Astrocyte of the hippocampus (primary cell): ENCODE results near the gene PTCH2.
"Not testable (repeated sequence)": the region's sequence is repeated elsewhere in the genome, so short reads cannot be mapped to it uniquely, and the experiment has no call there.

Experiments used
- DNase-seq: peaks from one replicate; pipeline ENCODE4 v3.0.0; 2011; ENCODE audit warnings: low read depth, low spot score

The PTCH2 gene

DNA sequence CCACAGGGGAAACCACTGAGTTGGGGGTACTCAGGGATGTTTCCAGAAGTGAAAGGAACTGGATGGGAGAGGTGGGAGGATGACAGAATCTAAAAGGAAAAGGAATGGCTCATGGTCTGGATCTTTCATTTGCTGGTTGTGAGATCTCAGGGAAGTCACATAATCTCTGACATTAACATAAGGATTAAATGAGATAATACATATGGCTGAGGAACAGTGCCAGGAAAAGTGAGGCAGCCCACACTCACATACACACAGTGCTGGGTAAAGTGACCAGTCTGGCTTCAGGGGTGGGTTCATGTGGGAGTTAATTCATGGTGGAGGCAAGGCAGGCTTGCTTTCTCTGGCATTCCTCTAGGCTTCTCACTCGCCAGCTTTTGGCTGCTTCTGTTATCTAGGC, 3.9 kb upstream of the PTCH2 start:
- DNase-seq: no peak

DNA sequence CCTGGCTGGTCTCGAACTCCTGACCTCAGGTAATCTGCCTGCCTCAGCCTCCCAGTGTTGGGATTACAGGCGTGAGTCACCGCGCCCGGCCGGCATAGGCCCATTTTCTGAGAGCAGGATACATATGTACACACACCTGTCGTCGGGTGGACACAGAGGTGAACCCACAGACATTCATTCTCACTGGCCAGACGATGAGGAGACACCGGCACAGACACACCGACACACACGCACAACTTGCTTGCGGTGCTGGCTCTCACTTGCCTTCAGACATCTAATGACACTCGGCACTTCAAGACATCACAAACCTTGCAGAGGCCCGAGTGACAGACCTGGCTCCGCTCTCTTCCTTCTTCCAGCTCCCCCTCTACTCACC, 579 bp downstream of the PTCH2 start:
- DNase-seq: peak; percentile 28

- no peak for DNase-seq
Measured at GRCh38 chr1:44839576-44839975, 3.5 kb downstream of the PTCH2 start.

GRCh38 chr1:44838294-44838693, 4.8 kb downstream of the PTCH2 start:
- DNase-seq: not testable (repeated sequence)

GRCh38 chr1:44835738-44836675, 7.0 kb downstream of the PTCH2 start:
- DNase-seq: peak; percentile 90

- DNase-seq: no peak
Measured at GRCh38 chr1:44834328-44834727, 8.7 kb downstream of the PTCH2 start.

DNA sequence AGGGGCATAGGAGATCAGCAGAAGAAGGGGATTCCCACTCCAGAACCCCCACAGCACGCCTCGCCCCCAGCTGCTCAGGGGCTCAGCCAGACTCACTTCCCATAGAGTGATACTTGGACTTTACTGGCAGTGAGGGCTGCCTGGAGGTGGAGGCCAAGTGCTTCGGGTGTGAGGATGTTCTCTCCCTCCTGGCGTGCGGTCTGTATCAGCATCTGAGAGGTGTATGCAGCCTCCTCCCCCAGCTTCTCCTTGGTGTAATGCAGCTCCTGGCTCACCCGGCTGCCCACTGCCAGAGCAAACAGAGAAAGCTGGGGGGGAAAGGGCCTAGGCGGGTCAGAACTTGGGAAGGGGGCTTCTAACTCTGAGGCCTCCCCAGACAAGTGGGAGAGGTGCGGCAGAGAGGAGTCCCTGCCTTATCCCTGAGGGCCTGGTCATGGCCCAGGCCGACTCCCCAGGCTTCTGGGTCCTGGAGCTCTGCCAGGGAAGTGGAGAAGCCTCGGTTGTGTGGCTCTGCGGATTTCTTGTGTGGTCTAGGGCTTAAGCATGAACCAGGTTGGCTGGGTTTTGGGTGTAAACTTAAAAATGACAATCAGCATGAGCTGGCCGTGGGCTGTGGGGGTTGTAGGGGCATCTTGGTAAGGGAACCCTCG, 10.9 kb downstream of the PTCH2 start:
- DNase-seq: peak; percentile 39

- no peak for DNase-seq
Measured at GRCh38 chr1:44831516-44831915, 11.5 kb downstream of the PTCH2 start.

DNA sequence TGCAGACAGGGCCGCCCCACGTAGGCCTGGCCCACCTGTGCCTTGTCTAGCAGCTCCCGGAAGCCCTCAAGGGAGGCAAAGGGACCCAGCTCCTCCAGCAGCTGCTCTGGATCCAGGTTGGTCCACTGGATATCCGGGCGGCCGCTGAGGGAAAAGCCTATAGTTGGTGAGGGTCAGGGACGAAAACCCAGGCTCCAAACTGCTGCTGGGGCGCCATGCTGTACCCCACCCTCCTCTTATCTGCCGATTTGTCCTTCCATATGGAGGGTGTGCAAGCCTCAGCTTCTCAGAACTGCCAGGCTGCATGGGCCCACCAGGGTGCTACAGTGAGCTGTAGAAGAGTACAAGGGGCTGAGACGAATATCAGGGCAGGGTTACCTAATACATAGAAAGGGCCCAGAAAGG, 12.2 kb downstream of the PTCH2 start:
- DNase-seq: no peak

- DNase-seq: no peak
Measured at GRCh38 chr1:44829506-44830384, 13.3 kb downstream of the PTCH2 start.

DNA sequence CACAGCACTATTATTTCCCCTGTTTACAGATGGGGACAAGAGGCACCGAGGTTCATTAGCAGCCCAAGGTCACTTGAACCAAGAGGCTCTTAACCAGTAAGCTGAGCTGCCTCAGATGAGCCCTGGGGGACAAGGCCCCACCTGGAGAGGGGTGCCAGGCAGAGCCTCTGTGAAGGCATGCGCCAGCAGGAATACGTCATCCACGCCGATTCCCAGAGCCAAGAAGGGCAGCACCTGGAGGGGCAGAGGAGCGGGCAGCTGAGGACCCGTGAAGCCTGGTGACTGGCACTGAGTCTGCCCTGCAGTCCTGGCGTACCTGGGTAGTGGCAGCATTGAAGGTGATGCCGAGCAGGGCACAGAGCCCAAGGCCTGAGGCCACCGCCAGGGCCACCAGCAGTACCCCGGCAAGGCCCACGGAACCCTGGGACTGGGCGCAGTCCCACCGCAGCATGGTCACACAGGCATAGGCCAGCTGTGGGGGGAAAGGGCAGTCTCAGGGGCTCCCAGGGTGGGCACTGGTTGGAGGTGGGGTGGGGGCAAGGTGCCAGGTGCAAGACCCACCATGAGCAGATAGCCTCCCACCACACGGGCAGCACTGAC, 14.1 kb downstream of the PTCH2 start:
- DNase-seq: no peak

GRCh38 chr1:44828003-44828651, 14.9 kb downstream of the PTCH2 start:
- no peak for DNase-seq

GRCh38 chr1:44827197-44828002, 15.7 kb downstream of the PTCH2 start:
- DNase-seq: no peak

- no peak for DNase-seq
Measured at GRCh38 chr1:44826375-44827196, 16.5 kb downstream of the PTCH2 start.

- not testable (repeated sequence) for DNase-seq
Measured at GRCh38 chr1:44824392-44824791, 18.7 kb downstream of the PTCH2 start.

DNA sequence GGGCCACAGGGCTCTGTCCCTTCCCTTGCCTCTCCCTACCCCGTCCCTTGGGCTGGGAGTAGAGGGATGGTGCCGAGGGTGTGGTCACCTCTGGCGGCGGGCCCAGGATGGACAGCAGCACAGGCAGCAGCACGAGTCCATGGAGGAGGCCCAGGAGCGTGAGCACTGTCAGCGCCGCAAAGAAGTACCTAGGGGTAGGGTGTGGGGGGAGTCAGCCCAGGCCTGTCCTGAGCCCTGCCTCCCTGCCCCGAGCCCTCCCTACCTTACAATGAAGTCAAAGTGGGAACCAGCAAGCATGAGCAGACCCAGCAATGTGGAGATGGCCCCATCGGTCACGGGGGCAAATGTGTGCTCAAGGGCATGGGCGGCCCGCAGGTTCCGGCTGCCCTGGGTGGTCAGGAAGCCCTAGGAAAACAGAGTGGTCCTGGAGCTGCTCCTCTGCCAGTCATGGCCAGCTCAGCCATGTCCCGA, 20.0 kb downstream of the PTCH2 start:
- DNase-seq: no peak

GRCh38 chr1:44822131-44822701, 20.8 kb downstream of the PTCH2 start:
- DNase-seq: no peak

GRCh38 chr1:44821240-44821715, 21.8 kb downstream of the PTCH2 start:
- no peak for DNase-seq
